DMS153 (cell line): Measurements from ENCODE around the gene KCNK3.
"Not testable (repeated sequence)": the region's sequence is repeated elsewhere in the genome, so short reads cannot be mapped to it uniquely, and the experiment has no call there.

Experiments used
- DNase-seq: peaks from one replicate; lab custom pipeline; 2025; lab: John Stamatoyannopoulos, UW

Gene KCNK3

DNA sequence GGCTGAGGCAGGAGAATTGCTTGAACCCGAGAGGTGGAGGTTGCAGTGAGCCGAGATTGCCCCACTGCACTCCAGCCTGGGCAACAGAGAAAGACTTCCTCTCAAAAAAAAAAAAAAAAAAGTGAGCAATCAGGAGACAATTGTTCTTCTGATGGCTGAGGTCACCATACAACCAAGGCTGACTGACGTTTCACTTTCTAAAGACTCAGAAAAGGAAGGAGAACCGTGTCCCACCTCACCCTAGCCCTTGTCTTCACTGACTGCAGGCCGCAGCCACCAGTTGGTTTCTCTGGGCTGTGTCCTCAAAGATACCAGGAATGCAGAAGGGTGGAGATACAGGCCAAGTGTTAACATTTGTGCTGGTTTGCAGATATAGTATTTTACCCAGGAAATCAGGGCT lies 63.8 kb downstream of the KCNK3 start:
- DNase-seq: no peak

GRCh38 chr2:26757873-26758789 lies 65.6 kb downstream of the KCNK3 start:
- DNase-seq: no peak

DNA sequence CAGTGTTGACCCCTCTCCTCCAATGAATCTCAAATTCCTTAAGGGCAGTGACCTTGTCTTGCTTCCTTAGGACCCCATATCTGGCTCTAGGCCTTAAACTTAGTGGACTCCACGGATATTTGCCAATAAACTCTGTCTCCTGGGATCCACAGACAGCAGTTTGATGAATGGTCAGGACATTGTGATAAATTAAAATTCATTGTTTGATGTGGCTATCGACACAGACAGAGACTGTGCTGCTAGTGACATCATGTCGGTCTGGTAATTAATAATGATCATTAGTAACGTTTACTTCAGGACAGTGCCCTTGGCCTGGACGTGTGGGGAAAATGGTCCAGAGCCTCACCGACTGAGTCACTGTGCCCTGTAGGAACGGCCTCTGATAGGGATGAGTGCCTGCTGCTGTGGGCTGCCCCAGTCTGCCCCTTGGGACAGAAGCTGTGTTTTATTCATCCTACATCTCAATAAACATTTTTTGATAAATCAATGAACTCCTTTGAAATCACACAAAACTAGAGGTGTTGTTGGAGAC lies 66.3 kb downstream of the KCNK3 start:
- no peak for DNase-seq

GRCh38 chr2:26759845-26760244 lies 67.3 kb downstream of the KCNK3 start:
- no peak for DNase-seq

GRCh38 chr2:26760991-26761390 lies 68.5 kb downstream of the KCNK3 start:
- DNase-seq: not testable (repeated sequence)

- no peak for DNase-seq
These were observed 70.5 kb downstream of the KCNK3 start for GRCh38 chr2:26763019-26763418.

GRCh38 chr2:26764078-26764887 lies 71.8 kb downstream of the KCNK3 start, which contains the start of gene SLC35F6:
TSS of gene SLC35F6 (plus strand) at chr2:26764284. CDS start at chr2:26764350, 66 bp downstream.
- DNase-seq: peak; percentile 16

DNA sequence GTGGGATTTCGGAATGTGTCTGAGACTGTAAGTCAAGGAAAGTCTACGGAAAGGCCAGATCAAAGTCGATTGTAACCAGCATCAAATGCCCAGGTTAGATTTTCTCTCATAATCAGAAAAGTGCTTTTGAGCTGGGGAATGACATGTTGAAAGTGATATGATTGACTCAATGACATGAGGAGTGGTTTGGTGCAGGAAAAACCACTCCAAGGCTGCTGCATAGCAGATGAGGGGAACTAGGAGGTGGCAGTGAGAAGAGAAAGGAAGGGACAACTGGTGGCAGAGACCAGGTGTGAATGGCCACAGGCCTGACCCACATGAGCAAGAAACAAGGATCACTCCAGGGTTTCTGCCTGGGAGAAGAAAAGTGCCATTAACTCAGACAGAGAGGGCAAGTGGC lies 72.4 kb downstream of the KCNK3 start:
- DNase-seq: no peak

DNA sequence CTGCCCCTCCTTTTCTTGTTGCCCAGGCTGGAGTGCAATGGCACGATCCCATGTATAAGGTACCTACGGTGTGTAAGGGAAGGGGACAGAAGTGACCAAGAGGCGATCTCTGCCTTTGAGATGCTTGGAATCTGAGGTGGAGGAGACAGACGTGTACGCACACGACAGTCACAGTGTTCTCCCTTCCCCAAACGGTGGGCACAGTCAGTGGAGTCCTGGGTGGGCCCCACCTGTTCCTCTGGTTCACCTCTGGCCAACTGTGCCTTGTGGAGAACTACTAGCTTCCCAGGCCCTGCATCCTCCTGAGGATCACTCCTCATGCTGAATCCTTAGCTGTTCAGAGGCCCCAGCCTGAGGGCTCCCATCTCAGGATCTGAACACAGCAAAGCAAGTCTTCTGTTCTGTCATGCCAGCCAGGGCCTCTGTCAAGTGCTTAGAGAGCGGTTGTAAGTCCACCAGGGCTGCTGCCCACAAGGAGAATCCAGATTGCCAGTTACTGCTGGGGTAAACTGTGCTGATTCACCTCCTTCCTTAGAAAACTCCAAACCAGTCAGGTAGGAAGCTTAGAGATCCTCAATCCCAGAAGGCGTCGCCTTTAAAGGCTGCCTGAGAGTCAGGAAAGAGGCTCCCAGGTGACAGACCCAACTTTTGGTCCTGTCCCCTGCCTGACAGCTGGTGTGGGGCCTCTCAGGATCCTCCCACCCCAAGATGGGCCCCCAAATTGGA lies 73.1 kb downstream of the KCNK3 start:
- no peak for DNase-seq

DNA sequence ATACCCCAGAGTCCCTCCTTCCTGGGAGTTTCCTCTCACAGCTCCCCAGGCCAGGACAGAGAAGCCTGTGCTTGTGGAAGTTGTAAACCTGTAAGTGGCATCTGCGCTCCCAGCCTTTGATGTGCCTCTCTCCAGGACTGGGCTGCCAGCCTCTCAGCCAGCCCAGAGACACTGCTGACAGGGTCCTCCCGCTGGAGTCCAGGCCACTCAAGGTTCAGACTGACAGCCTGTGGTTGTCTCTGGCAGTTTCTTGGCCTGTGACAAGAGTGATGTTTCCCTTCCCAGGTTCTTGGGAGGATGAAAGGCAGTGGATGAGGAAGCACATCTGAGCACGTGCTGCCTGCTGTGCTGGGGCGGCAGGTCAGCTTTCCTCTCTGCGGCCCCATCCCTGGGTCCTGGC lies 74.6 kb downstream of the KCNK3 start:
- no peak for DNase-seq

DNA sequence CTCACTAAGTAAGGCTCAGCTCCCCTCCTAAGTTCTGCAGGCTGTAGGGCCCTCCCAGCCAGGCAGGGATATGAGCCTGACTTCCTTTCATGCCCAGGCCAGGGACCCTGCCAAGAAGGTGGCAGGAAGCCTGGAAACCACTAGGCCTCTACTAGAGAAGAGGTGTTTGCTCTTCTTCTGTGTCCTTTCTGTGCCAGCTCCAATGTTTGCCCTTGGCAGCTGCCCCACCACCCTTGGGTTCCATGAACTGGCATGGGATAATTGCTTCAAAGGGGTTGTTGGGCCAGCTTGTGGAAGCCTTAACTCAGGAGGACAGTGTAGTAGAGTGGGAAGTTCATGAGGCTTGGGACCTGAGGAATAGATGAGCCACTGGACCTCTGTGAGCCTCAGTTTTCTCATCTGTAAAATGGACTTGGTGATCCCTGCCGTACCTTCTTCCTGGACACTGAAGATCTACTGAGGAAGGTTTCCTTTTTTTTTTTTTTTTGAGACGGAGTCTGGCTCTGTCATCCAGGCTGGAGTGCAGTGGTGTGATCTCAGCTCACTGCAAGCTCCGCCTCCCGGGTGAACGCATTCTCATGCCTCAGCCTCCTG lies 75.5 kb downstream of the KCNK3 start:
- no peak for DNase-seq

- DNase-seq: no peak
These were observed 76.2 kb downstream of the KCNK3 start for GRCh38 chr2:26768759-26769088.

GRCh38 chr2:26769089-26769761 lies 76.7 kb downstream of the KCNK3 start:
- DNase-seq: no peak

- no peak for DNase-seq
These were observed 78.6 kb downstream of the KCNK3 start for GRCh38 chr2:26770986-26771586.

DNA sequence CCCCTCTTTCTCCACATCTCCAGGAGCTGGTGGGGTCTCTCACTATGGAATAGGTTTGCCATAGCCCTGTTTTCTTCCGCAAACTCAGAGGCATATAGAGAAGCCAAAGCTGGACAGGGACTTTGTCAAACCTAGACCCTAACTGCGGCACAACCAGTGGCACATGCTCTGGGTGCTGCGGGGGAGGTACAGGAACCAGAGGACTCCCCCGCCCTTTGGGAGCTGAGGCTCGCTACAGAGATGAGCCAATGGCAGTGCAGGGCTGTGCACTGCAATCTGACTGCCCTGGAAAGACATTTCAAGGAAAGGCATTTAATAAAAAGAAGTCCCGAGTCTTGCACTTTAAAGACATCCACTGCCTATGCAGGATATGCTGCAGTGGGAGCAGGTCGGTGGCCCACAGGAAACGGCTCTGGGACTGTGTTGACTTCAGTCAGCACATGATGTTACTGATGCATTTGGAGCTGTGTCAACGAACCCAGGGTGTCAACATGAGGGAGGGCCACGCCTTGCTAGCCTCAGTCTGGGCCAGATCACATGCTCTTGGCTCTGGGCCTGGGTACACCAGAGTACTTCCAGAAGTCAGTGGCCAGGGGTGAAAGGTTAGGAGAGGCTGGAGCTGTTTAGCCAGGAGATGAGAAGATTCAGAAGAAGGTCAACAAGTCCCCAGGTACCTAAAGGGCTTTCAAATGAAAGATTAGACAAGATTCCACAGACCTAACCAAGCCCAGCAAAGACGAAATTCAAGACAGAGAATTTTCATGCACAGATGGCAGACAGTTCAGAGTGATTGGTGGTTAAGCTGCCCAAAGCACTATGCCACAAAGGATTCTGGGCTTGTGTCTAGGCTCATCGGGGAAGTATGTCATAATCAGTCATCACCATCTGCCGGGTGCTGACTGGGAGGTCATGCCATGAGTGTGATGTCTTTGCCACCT lies 79.8 kb downstream of the KCNK3 start:
- peak; percentile 47 for DNase-seq

- DNase-seq: no peak
These were observed 83.8 kb downstream of the KCNK3 start for GRCh38 chr2:26776195-26776800.

DNA sequence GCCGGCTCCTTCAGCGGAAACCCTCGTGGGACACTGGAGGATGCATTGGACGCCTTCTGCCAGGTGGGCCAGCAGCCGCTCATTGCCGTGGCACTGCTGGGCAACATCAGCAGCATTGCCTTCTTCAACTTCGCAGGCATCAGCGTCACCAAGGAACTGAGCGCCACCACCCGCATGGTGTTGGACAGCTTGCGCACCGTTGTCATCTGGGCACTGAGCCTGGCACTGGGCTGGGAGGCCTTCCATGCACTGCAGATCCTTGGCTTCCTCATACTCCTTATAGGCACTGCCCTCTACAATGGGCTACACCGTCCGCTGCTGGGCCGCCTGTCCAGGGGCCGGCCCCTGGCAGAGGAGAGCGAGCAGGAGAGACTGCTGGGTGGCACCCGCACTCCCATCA lies 85.6 kb downstream of the KCNK3 start:
- DNase-seq: no peak

DNA sequence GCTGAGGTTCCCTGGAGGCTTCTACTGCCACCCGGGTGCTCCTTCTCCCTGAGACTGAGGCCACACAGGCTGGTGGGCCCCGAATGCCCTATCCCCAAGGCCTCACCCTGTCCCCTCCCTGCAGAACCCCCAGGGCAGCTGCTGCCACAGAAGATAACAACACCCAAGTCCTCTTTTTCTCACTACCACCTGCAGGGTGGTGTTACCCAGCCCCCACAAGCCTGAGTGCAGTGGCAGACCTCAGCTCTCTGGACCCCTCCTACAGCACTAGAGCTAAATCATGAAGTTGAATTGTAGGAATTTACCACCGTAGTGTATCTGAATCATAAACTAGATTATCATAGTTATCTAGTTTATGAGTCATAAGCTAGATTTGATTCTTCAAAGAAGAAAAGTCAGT lies 86.0 kb downstream of the KCNK3 start:
- no peak for DNase-seq

DNA sequence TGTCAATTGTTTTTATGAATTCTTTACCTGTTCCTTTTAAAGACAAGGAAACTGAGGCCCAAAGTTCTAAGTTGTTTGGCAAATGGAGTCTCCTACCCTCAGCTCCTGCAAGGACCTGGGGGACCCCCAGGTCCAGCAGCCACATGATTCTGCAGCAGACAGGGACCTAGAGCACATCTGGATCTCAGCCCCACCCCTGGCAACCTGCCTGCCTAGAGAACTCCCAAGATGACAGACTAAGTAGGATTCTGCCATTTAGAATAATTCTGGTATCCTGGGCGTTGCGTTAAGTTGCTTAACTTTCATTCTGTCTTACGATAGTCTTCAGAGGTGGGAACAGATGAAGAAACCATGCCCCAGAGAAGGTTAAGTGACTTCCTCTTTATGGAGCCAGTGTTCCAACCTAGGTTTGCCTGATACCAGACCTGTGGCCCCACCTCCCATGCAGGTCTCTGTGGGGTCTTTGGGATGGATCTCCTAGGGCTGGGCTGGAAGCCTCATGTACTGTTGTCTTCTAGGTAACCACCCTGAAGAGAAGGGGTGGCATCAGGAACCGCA lies 87.8 kb downstream of the KCNK3 start:
- DNase-seq: no peak
